HepG2 (cell line): ENCODE measurements around the gene DNAJC18. TPM values are rescaled to one million over a fixed set of nuclear protein-coding genes. Genes with fewer than 3 reads are reported as not detected.

Experiments
- ATAC-seq: fragments of 200-7000 bp; cut with Tn5 transposase; 3 replicates; pipeline ENCODE4 v1.9.1; 2020; ENCODE audit warnings: mild to moderate bottlenecking, moderate library complexity
- BruUV-seq: library from RNA; stranded (reverse); fragments of 400-500 nt; replicated peaks from 2 replicates; lab custom pipeline; 2021; lab: Mats Ljungman, UMichigan
- CTCF ChIA-PET: fragments of 300-600 bp; formaldehyde crosslinking; extraction: SDS; loops from one replicate; lab custom pipeline; 2021; ENCODE audit warnings: low total read pairs, inconsistent platforms, low intra/inter-chr PET ratio; lab: Yijun Ruan, JAX
- POLR2A ChIA-PET: fragments of 350-600 bp; sonication (Branson Sonifier 250); formaldehyde crosslinking; loops from one replicate; lab custom pipeline; 2020; ENCODE audit warnings: antibody characterized with exemption, inconsistent platforms; lab: Yijun Ruan, JAX
- DNase-seq: peaks from one replicate; pipeline ENCODE4 v3.0.0-alpha.2; 2015; ENCODE audit warnings: low spot score
- FAIRE-seq: peaks from 3 replicates; lab custom pipeline; 2011; peaks lifted over from hg19 to GRCh38; lab: Jason Lieb, UNC
- H2AFZ ChIP-seq: one replicate; pipeline ENCODE4 v1.6.1; 2011; ENCODE audit warnings: low read length, inconsistent platforms
- H3K27ac ChIP-seq: fragments of 300-600 bp; 3 replicates; pipeline ENCODE4 v1.8.0; 2011; ENCODE audit warnings: mixed run types, mild to moderate bottlenecking, mixed read lengths, low read length, inconsistent platforms; ENCODE audit not compliant: insufficient read depth; ENCODE audit errors: extremely low read length
- H3K27me3 ChIP-seq, 2 experiments: fragments of 200-600 bp in 1 of 2; 2 replicates in 1 of 2; 3 replicates in 1 of 2; pipeline versions ENCODE4 v1.6.0 to v1.8.0; 2011; ENCODE audit warnings: low read length in 2 of 2, mild to moderate bottlenecking in 2 of 2, moderate library complexity in 2 of 2, inconsistent platforms in 1 of 2; ENCODE audit not compliant: insufficient read depth in 2 of 2, control insufficient read depth in 1 of 2
- H3K36me3 ChIP-seq, 2 experiments: fragments of 200-600 bp in 1 of 2; replicated peaks in 1 of 2; 2 replicates in 1 of 2; 3 replicates in 1 of 2; pipeline versions ENCODE4 v1.5.1 to v1.8.0; 2011; ENCODE audit warnings: low read length in 2 of 2, inconsistent platforms in 1 of 2; ENCODE audit not compliant: insufficient read depth in 2 of 2, control insufficient read depth in 1 of 2
- H3K4me1 ChIP-seq: 2 replicates; pipeline ENCODE4 v1.5.1; 2012; ENCODE audit warnings: low read length, inconsistent platforms; ENCODE audit not compliant: insufficient read depth
- H3K4me2 ChIP-seq: 2 replicates; pipeline ENCODE4 v1.6.0; 2011; ENCODE audit warnings: low read depth, low read length, inconsistent platforms
- H3K4me3 ChIP-seq, 3 experiments: fragments of 200-600 bp in 1 of 3; sonication (generic), shearing (Covaris generic) in 1 of 3; replicated peaks in 1 of 3; 2 replicates each; pipeline ENCODE4 v1.5.1; 2011 to 2016; ENCODE audit warnings: low read length in 3 of 3, inconsistent platforms in 2 of 3, low read depth in 2 of 3, mild to moderate bottlenecking in 2 of 3, control low read depth in 1 of 3, mixed read lengths in 1 of 3; ENCODE audit not compliant: insufficient read depth in 1 of 3
- H3K79me2 ChIP-seq: one replicate; pipeline ENCODE4 v1.6.1; 2011; ENCODE audit warnings: low read length, inconsistent platforms; ENCODE audit not compliant: insufficient read depth
- H3K9ac ChIP-seq: 2 replicates; pipeline ENCODE4 v1.6.0; 2011; ENCODE audit warnings: mild to moderate bottlenecking, low read depth, low read length, inconsistent platforms; ENCODE audit not compliant: insufficient read depth
- H3K9me3 ChIP-seq: 2 replicates; pipeline ENCODE4 v1.5.1; 2012; ENCODE audit warnings: mild to moderate bottlenecking, low read length
- H4K20me1 ChIP-seq: 2 replicates; pipeline ENCODE4 v1.6.0; 2011; ENCODE audit warnings: inconsistent platforms, mild to moderate bottlenecking, low read length, moderate library complexity; ENCODE audit not compliant: insufficient read depth
- ARID5B ChIP-seq: IDR thresholded peaks from 2 replicates; pipeline ENCODE4 v1.4.0; 2020; ENCODE audit warnings: mild to moderate bottlenecking, missing genetic modification reagents
- EEA1 ChIP-seq: sonication (generic); formaldehyde crosslinking; IDR thresholded peaks from 2 replicates; pipeline ENCODE4 v1.5.1; 2020; ENCODE audit warnings: mild to moderate bottlenecking, missing genetic modification reagents, borderline replicate concordance
- KLF9 ChIP-seq: IDR thresholded peaks from 2 replicates; pipeline ENCODE4 v1.6.1; 2016; ENCODE audit warnings: low read depth
- NBN ChIP-seq: fragments of 450-650 bp; conservative IDR thresholded peaks from 2 replicates; pipeline ENCODE4 v1.6.1; 2017
- NCOA1 ChIP-seq: sonication (generic); formaldehyde crosslinking; IDR thresholded peaks from 2 replicates; pipeline ENCODE4 v1.9.0; 2021; ENCODE audit warnings: missing genetic modification reagents
- NFYB ChIP-seq: sonication (generic); formaldehyde crosslinking; IDR thresholded peaks from 2 replicates; pipeline ENCODE4 v1.4.0; 2020; ENCODE audit warnings: missing genetic modification reagents
- SP4 ChIP-seq: sonication (generic); formaldehyde crosslinking; IDR thresholded peaks from 2 replicates; pipeline ENCODE4 v1.8.1; 2023; ENCODE audit warnings: mild to moderate bottlenecking, missing genetic modification reagents
- TCF7 ChIP-seq: sonication (generic); IDR thresholded peaks from 2 replicates; pipeline ENCODE4 v1.6.1; 2016; ENCODE audit warnings: antibody characterized with exemption, low read depth
- TEAD3 ChIP-seq: optimal IDR thresholded peaks from 2 replicates; pipeline ENCODE3; 2016; ENCODE audit warnings: borderline replicate concordance
- ZMYM3 ChIP-seq: sonication (generic); formaldehyde crosslinking; IDR thresholded peaks from 2 replicates; pipeline ENCODE4 v1.5.1; 2020; ENCODE audit warnings: mild to moderate bottlenecking, missing genetic modification reagents
- ZNF331 ChIP-seq: sonication (generic); formaldehyde crosslinking; IDR thresholded peaks from 2 replicates; pipeline ENCODE4 v1.4.0; 2020; ENCODE audit warnings: missing genetic modification reagents
- ZNF619 ChIP-seq: sonication (generic); formaldehyde crosslinking; IDR thresholded peaks from 2 replicates; pipeline ENCODE4 v1.4.0; 2020; ENCODE audit warnings: mild to moderate bottlenecking, missing genetic modification reagents
- WGBS: methylation state at CpG from one replicate; pipeline ENCODE4 v1.1.6; 2017; ENCODE audit warnings: low lambda C conversion rate; 5-methylcytosine and 5-hydroxymethylcytosine counted together
- in situ Hi-C: cut with HindIII; loops from 2 replicates; pipeline ENCODE4 v1.10.0; 2017; ENCODE audit warnings: low pct_unique_long_range_greater_than_20kb; ENCODE audit not compliant: extremely low pct_ligation_motif_present
- intact Hi-C: fragments of 100-400 bp; cut with micrococcal nuclease; formaldehyde crosslinking; loops from one replicate; pipeline ENCODE4 v1.10.0; 2022; ENCODE audit not compliant: unreplicated experiment
- polyA plus RNA-seq, 8 experiments: library from polyadenylated mRNA; depleted of rRNA in 3 of 8; stranded (reverse) in 7 of 8; unstranded in 1 of 8; fragments of >200 nt; fragmentation: Illumina TruSeq in 4 of 8; extraction: Trizol in 4 of 8; gene quantifications; 2 replicates each; pipeline versions ENCODE4 v1.2.1 to v1.2.3, GENCODE V29; 2011 to 2016; ENCODE audit warnings: low read depth in 4 of 8, missing spikeins in 1 of 8, mixed read lengths in 1 of 8; ENCODE audit not compliant: insufficient read depth in 1 of 8
- total RNA-seq, 5 experiments: library from RNA; depleted of rRNA; stranded (reverse); fragments of >200 nt; fragmentation: Illumina TruSeq; extraction: Trizol; gene quantifications; 2 replicates each; pipeline ENCODE4 v1.2.3, GENCODE V29; 2016; ENCODE audit warnings: low read depth in 1 of 5
- TF ChIP-seq, protein P1 (sequence below): sonication (generic); formaldehyde crosslinking; IDR thresholded peaks from 2 replicates; pipeline ENCODE4 v1.4.0; 2020; ENCODE audit warnings: mild to moderate bottlenecking, low read depth, missing genetic modification reagents

DNAJC18 gene
- total and polyA plus RNA-seq, 2 of the 13 experiments (the other 11 are each of a cell fraction or from before 2014, with no cell fraction given), result 6.5 to 6.6 TPM

GRCh38 chr5:139435676-139436075, 3.6 kb downstream of the DNAJC18 start:
- Histone ChIP-seq H3K4me1 (peaks cover 15% of the 10 kb centered on the region), H3K36me3 (no peaks in the 10 kb centered on the region), H3K9ac (no peak overlapping the region), H3K4me2 (no peak overlapping the region), H3K9me3 (no peaks in the 10 kb centered on the region)
- CTCF ChIA-PET, result no interaction called here
- FAIRE-seq, result no peak
- POLR2A ChIA-PET, result interaction anchor here (1.3 kb wide), 1 partner anchor 67 kb away, joined by 4 read pairs; no protein-coding TSS in a partner anchor
- in situ Hi-C loops, result no loop called here
- TF ChIP-seq KLF9 (CRISPR knock-in tag), result no peak
- TF ChIP-seq ZNF619 (CRISPR knock-in tag), result no peak
- no peak for TF ChIP-seq NBN
- TF ChIP-seq, all 625 proteins: peak for 0
- H2AFZ ChIP-seq, result no peak overlapping the region
- H4K20me1 ChIP-seq, result no peaks in the 10 kb centered on the region
- H3K4me3 ChIP-seq, result no peak overlapping the region
- intact Hi-C loops, result loop anchor here (5.0 to 10.0 kb wide), 2 partner anchors 67 to 309 kb away; no protein-coding TSS in a partner anchor
- H3K27ac ChIP-seq, result no peak overlapping the region
- ATAC-seq, result no peak
- no peaks in the 10 kb centered on the region for H3K27me3 ChIP-seq
- H3K79me2 ChIP-seq, result no peaks in the 10 kb centered on the region
- no TSS peak for BruUV-seq
- DNase-seq, result no peak
- whole genome bisulfite sequencing, result 96% methylated on average over 3 of the region's 3 CpGs

DNA sequence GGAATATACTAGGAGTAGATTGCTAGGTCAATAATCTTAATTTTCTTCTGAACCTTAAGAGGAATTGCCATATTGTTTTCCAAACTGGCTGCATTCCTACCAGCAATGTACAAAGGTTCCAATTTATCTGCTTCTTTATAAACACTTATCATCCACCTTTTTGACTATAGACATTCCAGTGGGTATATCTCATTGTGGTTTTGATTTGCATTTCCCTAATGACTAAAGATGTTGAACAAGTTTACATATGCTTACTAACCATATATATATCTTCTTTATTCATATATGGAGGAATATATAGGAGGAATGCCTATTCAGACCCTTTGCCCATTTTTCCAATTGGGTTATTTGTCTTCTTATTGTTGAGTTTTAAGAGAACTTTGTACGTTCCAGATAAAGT, 7.6 kb downstream of the DNAJC18 start:
- no peaks in the 10 kb centered on the region for H3K79me2 ChIP-seq
- H3K4me2 ChIP-seq, result no peak overlapping the region
- WGBS, result 88% methylated on average over 1 of the region's 1 CpG
- no peaks in the 10 kb centered on the region for H3K27me3 ChIP-seq
- DNase-seq (no peak), FAIRE-seq (no peak), ATAC-seq (no peak)
- H2AFZ ChIP-seq, result no peak overlapping the region
- H3K36me3 ChIP-seq, result no peaks in the 10 kb centered on the region
- no TSS peak for BruUV-seq
- no peak overlapping the region for H3K27ac ChIP-seq
- no peak overlapping the region for H3K9ac ChIP-seq
- intact Hi-C loops (loop anchor here (10.0 kb wide), 1 partner anchor 313 kb away; no protein-coding TSS in a partner anchor), in situ Hi-C loops (no loop called here)
- no peaks in the 10 kb centered on the region for H3K4me1 ChIP-seq
- H3K9me3 ChIP-seq, result no peaks in the 10 kb centered on the region
- POLR2A ChIA-PET, result no interaction called here
- H4K20me1 ChIP-seq, result no peaks in the 10 kb centered on the region
- CTCF ChIA-PET, result no interaction called here
- no peak overlapping the region for H3K4me3 ChIP-seq
- TF ChIP-seq NCOA1 (no peak), ARID5B (no peak), ZMYM3 (CRISPR knock-in tag) (no peak), EEA1 (CRISPR knock-in tag) (no peak), ZNF331 (CRISPR knock-in tag) (no peak), TCF7 (no peak), SP4 (CRISPR knock-in tag) (no peak), NFYB (CRISPR knock-in tag) (no peak), TEAD3 (CRISPR knock-in tag) (no peak)
- TF ChIP-seq, protein P1, sequence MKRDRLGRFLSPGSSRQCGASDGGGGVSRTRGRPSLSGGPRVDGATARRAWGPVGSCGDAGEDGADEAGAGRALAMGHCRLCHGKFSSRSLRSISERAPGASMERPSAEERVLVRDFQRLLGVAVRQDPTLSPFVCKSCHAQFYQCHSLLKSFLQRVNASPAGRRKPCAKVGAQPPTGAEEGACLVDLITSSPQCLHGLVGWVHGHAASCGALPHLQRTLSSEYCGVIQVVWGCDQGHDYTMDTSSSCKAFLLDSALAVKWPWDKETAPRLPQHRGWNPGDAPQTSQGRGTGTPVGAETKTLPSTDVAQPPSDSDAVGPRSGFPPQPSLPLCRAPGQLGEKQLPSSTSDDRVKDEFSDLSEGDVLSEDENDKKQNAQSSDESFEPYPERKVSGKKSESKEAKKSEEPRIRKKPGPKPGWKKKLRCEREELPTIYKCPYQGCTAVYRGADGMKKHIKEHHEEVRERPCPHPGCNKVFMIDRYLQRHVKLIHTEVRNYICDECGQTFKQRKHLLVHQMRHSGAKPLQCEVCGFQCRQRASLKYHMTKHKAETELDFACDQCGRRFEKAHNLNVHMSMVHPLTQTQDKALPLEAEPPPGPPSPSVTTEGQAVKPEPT (CRISPR knock-in tag), result no peak
